Thoracic aorta (tissue), 2 donors: ENCODE data around the gene SMARCA4. TPM values are rescaled to one million over a fixed set of nuclear protein-coding genes. Genes with fewer than 3 reads are reported as not detected.
"Not testable (repeated sequence)": the region's sequence is repeated elsewhere in the genome, so short reads cannot be mapped to it uniquely, and the experiment has no call there.

Experiments
- ATAC-seq: fragments of 150-250 bp; one replicate; pipeline ENCODE4 v1.8.0; 2017; ENCODE audit warnings: low read depth; ENCODE audit not compliant: insufficient number of reproducible peaks, low FRiP score
- DNase-seq: peaks from one replicate; pipeline ENCODE4 v3.0.0-alpha.2; 2020; ENCODE audit warnings: low spot score
- H3K27ac ChIP-seq, 2 donors: fragments of 200-600 bp; sonication (generic); 1 replicate in 1 of 2; 2 replicates in 1 of 2; pipeline ENCODE4 v1.5.1; 2016; ENCODE audit warnings: mild to moderate bottlenecking in 2 of 2, moderate library complexity in 2 of 2
- H3K27me3 ChIP-seq: fragments of 200-600 bp; sonication (generic); replicated peaks from 2 replicates; pipeline ENCODE4 v1.6.0; 2016; ENCODE audit warnings: mild to moderate bottlenecking; ENCODE audit not compliant: insufficient read depth
- H3K36me3 ChIP-seq: fragments of 200-600 bp; sonication (generic); one replicate; pipeline ENCODE4 v1.5.1; 2016
- H3K4me1 ChIP-seq, 2 donors: fragments of 200-600 bp; sonication (generic); 1 replicate in 1 of 2; 2 replicates in 1 of 2; pipeline versions ENCODE4 v1.5.1 to v1.6.0; 2016; ENCODE audit warnings: low read depth in 2 of 2, mild to moderate bottlenecking in 1 of 2; ENCODE audit not compliant: control insufficient read depth in 1 of 2
- H3K4me3 ChIP-seq: fragments of 200-600 bp; sonication (generic); 2 replicates; pipeline ENCODE4 v1.5.1; 2016; ENCODE audit warnings: mild to moderate bottlenecking
- H3K9me3 ChIP-seq: fragments of 200-600 bp; sonication (generic); 2 replicates; pipeline ENCODE4 v1.5.1; 2016
- CTCF ChIP-seq: fragments of 200-600 bp; sonication (generic); IDR thresholded peaks from one replicate; pipeline ENCODE4 v1.5.1; 2019; ENCODE audit warnings: antibody characterized with exemption
- total RNA-seq, 2 donors: library from RNA; depleted of rRNA; stranded (reverse); fragments of >200 nt; gene quantifications; one replicate each; pipeline versions ENCODE4 v1.1.0 to v1.2.3, GENCODE V29; 2016

SMARCA4 gene
- total RNA-seq, 2 donors from 2014 or later, result 63.8 to 85.9 TPM

- no peaks in the 10 kb centered on the region for H3K36me3 ChIP-seq
- no peak for TF ChIP-seq CTCF
- H3K27ac ChIP-seq, result no peak overlapping the region
- H3K4me1 ChIP-seq, result no peaks in the 10 kb centered on the region
- H3K27me3 ChIP-seq, result no peaks in the 10 kb centered on the region
- H3K4me3 ChIP-seq, result no peak overlapping the region
- H3K9me3 ChIP-seq, result no peaks in the 10 kb centered on the region
- ATAC-seq (no peak), DNase-seq (no peak)
Observed at GRCh38 chr19:10952809-10953208, 8.0 kb upstream of the SMARCA4 start.

- Histone ChIP-seq H3K27ac (peak overlapping the region in 1 of 2 donors; percentile 83), H3K4me3 (peak overlapping the region; percentile 87), H3K4me1 (peaks cover 8 to 27% of the 10 kb centered on the region in 2 donors)
- ATAC-seq, H3K27me3 ChIP-seq, H3K9me3 ChIP-seq, DNase-seq, H3K36me3 ChIP-seq: not testable (repeated sequence)
Observed at GRCh38 chr19:10959277-10959968, 1.4 kb upstream of the SMARCA4 start.

- Histone ChIP-seq H3K4me3 (peak overlapping the region; percentile 87), H3K9me3 (no peaks in the 10 kb centered on the region), H3K4me1 (peaks cover 8 to 27% of the 10 kb centered on the region in 2 donors), H3K36me3 (no peaks in the 10 kb centered on the region), H3K27ac (peak overlapping the region; percentile 73 to 76), H3K27me3 (no peaks in the 10 kb centered on the region)
- ATAC-seq (peak; percentile 9), DNase-seq (no peak)
- no peak for TF ChIP-seq CTCF
Observed at GRCh38 chr19:10961073-10961860, 437 bp downstream of the SMARCA4 start.

GRCh38 chr19:10962863-10963262, 2.0 kb downstream of the SMARCA4 start:
- TF ChIP-seq CTCF, result no peak
- H3K4me3 ChIP-seq, result no peak overlapping the region
- H3K9me3 ChIP-seq, result no peaks in the 10 kb centered on the region
- no peaks in the 10 kb centered on the region for H3K27me3 ChIP-seq
- no peaks in the 10 kb centered on the region for H3K36me3 ChIP-seq
- ATAC-seq, result no peak
- H3K27ac ChIP-seq, result no peak overlapping the region
- no peak for DNase-seq
- peaks cover 8 to 27% of the 10 kb centered on the region in 2 donors for H3K4me1 ChIP-seq

GRCh38 chr19:10963865-10964264, 3.0 kb downstream of the SMARCA4 start:
- H3K4me1 ChIP-seq, result peaks cover 8 to 27% of the 10 kb centered on the region in 2 donors
- H3K9me3 ChIP-seq, result no peaks in the 10 kb centered on the region
- no peak overlapping the region for H3K4me3 ChIP-seq
- no peak for ATAC-seq
- no peak for TF ChIP-seq CTCF
- no peak for DNase-seq
- no peaks in the 10 kb centered on the region for H3K36me3 ChIP-seq
- H3K27ac ChIP-seq, result no peak overlapping the region
- H3K27me3 ChIP-seq, result no peaks in the 10 kb centered on the region
